Osteoblast (primary cell): ENCODE data around the gene PAQR4. TPM values are rescaled to one million over a fixed set of nuclear protein-coding genes. Genes with fewer than 3 reads are reported as not detected.

Source experiments
- DNase-seq: peaks from one replicate; pipeline ENCODE4 v3.0.0; 2011; ENCODE audit warnings: low spot score, mixed read lengths; ENCODE audit not compliant: insufficient read length; ENCODE audit errors: missing footprints
- H2AFZ ChIP-seq: 2 replicates; pipeline ENCODE4 v1.6.0; 2011; ENCODE audit warnings: mild to moderate bottlenecking, low read length
- H3K27ac ChIP-seq: 2 replicates; pipeline ENCODE4 v1.5.1; 2011; ENCODE audit warnings: mild to moderate bottlenecking, low read depth, low read length, moderate library complexity
- H3K27me3 ChIP-seq: 2 replicates; pipeline ENCODE4 v1.6.0; 2012; ENCODE audit warnings: mild to moderate bottlenecking, control low read depth, inconsistent platforms, low read length, moderate library complexity; ENCODE audit not compliant: insufficient read depth
- H3K36me3 ChIP-seq: 2 replicates; pipeline ENCODE4 v1.5.1; 2011; ENCODE audit warnings: mild to moderate bottlenecking, low read length, control low read depth, moderate library complexity; ENCODE audit not compliant: insufficient read depth
- H3K4me1 ChIP-seq: 2 replicates; pipeline ENCODE4 v1.5.1; 2011; ENCODE audit warnings: mild to moderate bottlenecking, low read length, control low read depth, moderate library complexity; ENCODE audit not compliant: insufficient read depth
- H3K4me2 ChIP-seq: 2 replicates; pipeline ENCODE4 v1.6.0; 2011; ENCODE audit warnings: mild to moderate bottlenecking, low read length; ENCODE audit not compliant: insufficient read depth
- H3K4me3 ChIP-seq: fragments of 200-600 bp; sonication (generic); 3 replicates; pipeline ENCODE4 v1.5.1; 2012; ENCODE audit warnings: mild to moderate bottlenecking, low read length, inconsistent platforms; ENCODE audit not compliant: insufficient read depth
- H3K79me2 ChIP-seq: 2 replicates; pipeline ENCODE4 v1.6.0; 2012; ENCODE audit warnings: mild to moderate bottlenecking, low read length, control low read depth, inconsistent platforms; ENCODE audit not compliant: insufficient read depth
- H3K9me3 ChIP-seq: 2 replicates; pipeline ENCODE4 v1.5.1; 2011; ENCODE audit warnings: low read depth, low read length, control low read depth
- H4K20me1 ChIP-seq: 2 replicates; pipeline ENCODE4 v1.6.0; 2012; ENCODE audit warnings: mild to moderate bottlenecking, low read length, control low read depth; ENCODE audit not compliant: insufficient read depth
- CTCF ChIP-seq: IDR thresholded peaks from 2 replicates; pipeline ENCODE4 v1.5.1; 2011; ENCODE audit warnings: mild to moderate bottlenecking, low read depth, low read length, moderate library complexity; ENCODE audit errors: extremely low read depth
- total RNA-seq: library from RNA; depleted of rRNA; stranded (reverse); fragments of >200 nt; gene quantifications from 2 replicates; pipeline ENCODE4 v1.2.3, GENCODE V29; 2012

The PAQR4 gene
- total RNA-seq, 1 donor = 1.8 TPM

GRCh38 chr16:2955779-2956578 lies 13.2 kb upstream of the PAQR4 start:
- no peak overlapping the region for H2AFZ ChIP-seq
- no peak overlapping the region for H3K4me3 ChIP-seq
- H4K20me1 ChIP-seq = no peaks in the 10 kb centered on the region
- no peaks in the 10 kb centered on the region for H3K9me3 ChIP-seq
- H3K79me2 ChIP-seq = no peaks in the 10 kb centered on the region
- peaks cover 18% of the 10 kb centered on the region for H3K27me3 ChIP-seq
- TF ChIP-seq CTCF = no peak
- no peaks in the 10 kb centered on the region for H3K4me1 ChIP-seq
- H3K36me3 ChIP-seq = no peaks in the 10 kb centered on the region
- H3K4me2 ChIP-seq = no peak overlapping the region
- peak; percentile 73 for DNase-seq
- no peak overlapping the region for H3K27ac ChIP-seq

- DNase-seq = no peak
- Histone ChIP-seq H3K27me3 (peaks cover 18% of the 10 kb centered on the region), H3K4me2 (no peak overlapping the region), H4K20me1 (no peaks in the 10 kb centered on the region), H3K9me3 (no peaks in the 10 kb centered on the region), H3K27ac (no peak overlapping the region), H3K79me2 (no peaks in the 10 kb centered on the region), H3K4me1 (no peaks in the 10 kb centered on the region), H2AFZ (no peak overlapping the region), H3K4me3 (no peak overlapping the region), H3K36me3 (no peaks in the 10 kb centered on the region)
- no peak for TF ChIP-seq CTCF
Measured at GRCh38 chr16:2956579-2956956, 12.6 kb upstream of the PAQR4 start.

GRCh38 chr16:2959206-2959605 lies 9.9 kb upstream of the PAQR4 start:
- Histone ChIP-seq H3K4me3 (no peak overlapping the region), H3K27me3 (peaks cover 33% of the 10 kb centered on the region), H3K79me2 (no peaks in the 10 kb centered on the region), H4K20me1 (peaks cover 4% of the 10 kb centered on the region), H2AFZ (no peak overlapping the region), H3K4me2 (no peak overlapping the region), H3K4me1 (no peaks in the 10 kb centered on the region), H3K27ac (no peak overlapping the region), H3K9me3 (no peaks in the 10 kb centered on the region), H3K36me3 (no peaks in the 10 kb centered on the region)
- DNase-seq = peak; percentile 47
- no peak for TF ChIP-seq CTCF

GRCh38 chr16:2960183-2961010 lies 8.8 kb upstream of the PAQR4 start:
- H3K27ac ChIP-seq = no peak overlapping the region
- no peak overlapping the region for H3K4me2 ChIP-seq

More at GRCh38 chr16:2960183-2961010, 8.8 kb upstream of the PAQR4 start:
- no peak overlapping the region for H2AFZ ChIP-seq
- peaks cover 4% of the 10 kb centered on the region for H4K20me1 ChIP-seq
- peaks cover 42% of the 10 kb centered on the region for H3K27me3 ChIP-seq
- no peaks in the 10 kb centered on the region for H3K79me2 ChIP-seq
- H3K4me1 ChIP-seq = no peaks in the 10 kb centered on the region
- no peak for TF ChIP-seq CTCF
- no peaks in the 10 kb centered on the region for H3K9me3 ChIP-seq
- no peak overlapping the region for H3K4me3 ChIP-seq
- no peaks in the 10 kb centered on the region for H3K36me3 ChIP-seq
- peak; percentile 75 for DNase-seq
